Neuronal stem cell (in vitro differentiated cells): Measurements from ENCODE around the gene EPC2.
"Not testable (repeated sequence)": the region's sequence is repeated elsewhere in the genome, so short reads cannot be mapped to it uniquely, and the experiment has no call there.

Experiments used
- DNase-seq: peaks from one replicate; pipeline ENCODE4 v3.0.0-alpha.2; 2013; ENCODE audit warnings: low spot score
- H2AFZ ChIP-seq: one replicate; pipeline ENCODE4 v1.6.1; 2013; ENCODE audit warnings: mild to moderate bottlenecking, low read length, inconsistent platforms
- H2AK5ac ChIP-seq: 2 replicates; pipeline ENCODE4 v1.6.1; 2013; ENCODE audit warnings: low read depth, mild to moderate bottlenecking, inconsistent platforms, low read length, moderate library complexity, mixed read lengths
- H2BK120ac ChIP-seq: 2 replicates; pipeline ENCODE4 v1.6.1; 2013; ENCODE audit warnings: low read depth, mild to moderate bottlenecking, inconsistent platforms, low read length, moderate library complexity, mixed read lengths
- H2BK12ac ChIP-seq: one replicate; pipeline ENCODE4 v1.6.1; 2013; ENCODE audit warnings: low read length, inconsistent platforms
- H2BK15ac ChIP-seq: 2 replicates; pipeline ENCODE4 v1.6.1; 2013; ENCODE audit warnings: mild to moderate bottlenecking, low read length, inconsistent platforms, mixed read lengths
- H2BK5ac ChIP-seq: one replicate; pipeline ENCODE4 v1.6.1; 2013; ENCODE audit warnings: inconsistent platforms, mild to moderate bottlenecking, low read length, moderate library complexity
- H3K14ac ChIP-seq: one replicate; pipeline ENCODE4 v1.6.1; 2013; ENCODE audit warnings: low read length, inconsistent platforms
- H3K18ac ChIP-seq: 2 replicates; pipeline ENCODE4 v1.6.1; 2013; ENCODE audit warnings: low read length, inconsistent platforms
- H3K23ac ChIP-seq: 2 replicates; pipeline ENCODE4 v1.6.1; 2013; ENCODE audit warnings: low read depth, mild to moderate bottlenecking, mixed read lengths, low read length, inconsistent platforms; ENCODE audit not compliant: poor library complexity
- H3K27ac ChIP-seq: replicated peaks from 3 replicates; pipeline ENCODE4 v1.5.1; 2013; ENCODE audit warnings: low read length, inconsistent platforms
- H3K27me3 ChIP-seq, 3 experiments: 2 replicates each; pipeline ENCODE4 v1.6.1; 2013; ENCODE audit warnings: low read length in 3 of 3, mild to moderate bottlenecking in 2 of 3, inconsistent platforms in 1 of 3, low read depth in 1 of 3, mixed read lengths in 1 of 3, moderate library complexity in 1 of 3; ENCODE audit not compliant: control insufficient read depth in 3 of 3, insufficient read depth in 3 of 3
- H3K36me3 ChIP-seq, 2 donors: replicated peaks in 1 of 2; 2 replicates each; pipeline ENCODE4 v1.6.1; 2013; ENCODE audit warnings: low read length in 2 of 2; ENCODE audit not compliant: control insufficient read depth in 2 of 2, insufficient read depth in 2 of 2
- H3K4ac ChIP-seq: 2 replicates; pipeline ENCODE4 v1.6.1; 2013; ENCODE audit warnings: inconsistent platforms, mild to moderate bottlenecking, low read length, moderate library complexity
- H3K4me1 ChIP-seq, 2 donors: 1 replicate in 1 of 2; 2 replicates in 1 of 2; pipeline ENCODE4 v1.6.1; 2013; ENCODE audit warnings: low read length in 2 of 2, low read depth in 1 of 2; ENCODE audit not compliant: control insufficient read depth in 2 of 2, insufficient read depth in 1 of 2
- H3K4me2 ChIP-seq: one replicate; pipeline ENCODE4 v1.6.1; 2013; ENCODE audit warnings: mild to moderate bottlenecking, low read length, inconsistent platforms; ENCODE audit not compliant: insufficient read depth, poor library complexity, severe bottlenecking
- H3K4me3 ChIP-seq, 2 donors: 2 replicates each; pipeline ENCODE4 v1.5.1; 2013; ENCODE audit warnings: low read length in 2 of 2, mild to moderate bottlenecking in 2 of 2, inconsistent platforms in 1 of 2, moderate library complexity in 1 of 2
- H3K79me1 ChIP-seq: one replicate; pipeline ENCODE4 v1.6.1; 2013; ENCODE audit warnings: low read depth, mild to moderate bottlenecking, inconsistent platforms, low read length, moderate library complexity
- H3K9ac ChIP-seq: one replicate; pipeline ENCODE4 v1.6.1; 2013; ENCODE audit warnings: mild to moderate bottlenecking, low read depth, low read length, inconsistent platforms; ENCODE audit not compliant: poor library complexity
- H3K9me3 ChIP-seq, 2 donors: replicated peaks in 1 of 2; 2 replicates each; pipeline versions ENCODE3 to v1.6.1; 2013; ENCODE audit warnings: low read length in 2 of 2, mild to moderate bottlenecking in 2 of 2, inconsistent platforms in 1 of 2, low read depth in 1 of 2, mixed read lengths in 1 of 2, moderate library complexity in 1 of 2; ENCODE audit not compliant: control insufficient read depth in 2 of 2, insufficient read depth in 1 of 2
- H4K8ac ChIP-seq: one replicate; pipeline ENCODE4 v1.6.1; 2013; ENCODE audit warnings: low read depth, mild to moderate bottlenecking, inconsistent platforms, low read length, moderate library complexity
- H4K91ac ChIP-seq: one replicate; pipeline ENCODE4 v1.6.1; 2013; ENCODE audit warnings: low read length, low read depth, mild to moderate bottlenecking, inconsistent platforms; ENCODE audit not compliant: poor library complexity
- WGBS, 2 donors: extraction: QIAGEN DNeasy Blood & Tissue Kit; methylation state at CpG; one replicate each; pipeline ENCODE4 v1.1.7; 2013; ENCODE audit warnings: missing lambda C conversion rate in 2 of 2, mixed read lengths in 1 of 2; ENCODE audit not compliant: insufficient read length in 2 of 2, insufficient replicate concordance in 1 of 2; ENCODE audit errors: extremely low coverage in 2 of 2; 5-methylcytosine and 5-hydroxymethylcytosine counted together

Gene EPC2

GRCh38 chr2:148687543-148687942 is 43.0 kb downstream of the EPC2 start:
- H3K79me1 ChIP-seq: peaks cover 3% of the 10 kb centered on the region
- no peak overlapping the region for H2AFZ ChIP-seq
- no peak overlapping the region for H2BK120ac ChIP-seq
- H3K9me3 ChIP-seq: peaks cover 0 to 21% of the 10 kb centered on the region in 2 donors
- no peak overlapping the region for H2BK15ac ChIP-seq
- no peaks in the 10 kb centered on the region for H3K4me1 ChIP-seq
- no CpG with 5 or more reads among the region's 3 CpGs for WGBS, 2 donors
- H3K4ac ChIP-seq: no peak overlapping the region
- H2BK5ac ChIP-seq: no peak overlapping the region
- no peaks in the 10 kb centered on the region for H3K27me3 ChIP-seq
- no peak overlapping the region for H4K8ac ChIP-seq
- H3K23ac ChIP-seq: no peak overlapping the region
- H3K18ac ChIP-seq: no peak overlapping the region
- no peak overlapping the region for H2AK5ac ChIP-seq
- H4K91ac ChIP-seq: no peak overlapping the region
- H3K4me2 ChIP-seq: no peak overlapping the region
- no peak overlapping the region for H2BK12ac ChIP-seq
- H3K36me3 ChIP-seq: peaks cover 2 to 27% of the 10 kb centered on the region in 2 donors
- H3K14ac ChIP-seq: no peak overlapping the region
- H3K9ac ChIP-seq: no peak overlapping the region
- no peak overlapping the region for H3K4me3 ChIP-seq
- no peak overlapping the region for H3K27ac ChIP-seq
- no peak for DNase-seq

GRCh38 chr2:148688011-148688410 is 43.5 kb downstream of the EPC2 start:
- not testable (repeated sequence) for H2AFZ ChIP-seq, H2BK15ac ChIP-seq, H4K8ac ChIP-seq, H2BK5ac ChIP-seq, H3K4ac ChIP-seq, H3K4me2 ChIP-seq, DNase-seq, H4K91ac ChIP-seq, H3K27ac ChIP-seq, H2AK5ac ChIP-seq, H3K18ac ChIP-seq, H3K9ac ChIP-seq, H3K14ac ChIP-seq, H3K23ac ChIP-seq, H2BK120ac ChIP-seq, H2BK12ac ChIP-seq, H3K79me1 ChIP-seq, H3K4me1 ChIP-seq, H3K27me3 ChIP-seq, H3K4me3 ChIP-seq
- peaks cover 0 to 21% of the 10 kb centered on the region in 2 donors for H3K9me3 ChIP-seq
- peaks cover 2 to 32% of the 10 kb centered on the region in 2 donors for H3K36me3 ChIP-seq

GRCh38 chr2:148696985-148697384 is 52.4 kb downstream of the EPC2 start:
- no CpG with 5 or more reads among the region's 2 CpGs for WGBS, 2 donors

GRCh38 chr2:148699830-148700229 is 55.3 kb downstream of the EPC2 start:
- Histone ChIP-seq H3K4me3 (no peak overlapping the region), H3K4ac (no peak overlapping the region), H3K27me3 (no peaks in the 10 kb centered on the region), H2AFZ (no peak overlapping the region), H3K14ac (no peak overlapping the region), H3K27ac (no peak overlapping the region), H3K9me3 (peaks cover 2 to 61% of the 10 kb centered on the region in 2 donors), H2BK5ac (no peak overlapping the region), H3K23ac (no peak overlapping the region), H4K8ac (no peak overlapping the region), H3K4me1 (no peaks in the 10 kb centered on the region), H3K9ac (no peak overlapping the region), H2BK120ac (no peak overlapping the region), H3K4me2 (no peak overlapping the region), H3K79me1 (no peaks in the 10 kb centered on the region), H2AK5ac (no peak overlapping the region), H3K36me3 (peaks cover 1 to 56% of the 10 kb centered on the region in 2 donors), H4K91ac (no peak overlapping the region), H2BK15ac (no peak overlapping the region), H3K18ac (no peak overlapping the region), H2BK12ac (no peak overlapping the region)
- WGBS, 2 donors: no CpG with 5 or more reads among the region's 4 CpGs
- no peak for DNase-seq

More at GRCh38 chr2:148696985-148697384, 52.4 kb downstream of the EPC2 start:
- H3K79me1 ChIP-seq: no peaks in the 10 kb centered on the region
- DNase-seq: no peak
- no peak overlapping the region for H2AFZ ChIP-seq
- H3K9ac ChIP-seq: no peak overlapping the region
- H3K27me3 ChIP-seq: no peaks in the 10 kb centered on the region
- no peak overlapping the region for H3K27ac ChIP-seq
- H3K4me1 ChIP-seq: no peaks in the 10 kb centered on the region
- no peak overlapping the region for H2BK15ac ChIP-seq
- no peak overlapping the region for H2BK120ac ChIP-seq
- no peak overlapping the region for H3K23ac ChIP-seq
- H2BK12ac ChIP-seq: no peak overlapping the region
- peaks cover 1 to 60% of the 10 kb centered on the region in 2 donors for H3K36me3 ChIP-seq
- H3K18ac ChIP-seq: no peak overlapping the region
- no peak overlapping the region for H4K8ac ChIP-seq
- no peak overlapping the region for H3K4me2 ChIP-seq
- H3K4ac ChIP-seq: no peak overlapping the region
- H3K14ac ChIP-seq: no peak overlapping the region
- H3K9me3 ChIP-seq: peaks cover 0 to 33% of the 10 kb centered on the region in 2 donors
- no peak overlapping the region for H2BK5ac ChIP-seq
- H4K91ac ChIP-seq: no peak overlapping the region
- no peak overlapping the region for H2AK5ac ChIP-seq
- no peak overlapping the region for H3K4me3 ChIP-seq
